Liver (tissue), 3 donors: ENCODE results near the gene CHN2.

Source experiments
- FOXA1 ChIP-seq: IDR thresholded peaks from 2 replicates; pipeline ENCODE4 v1.6.1; 2016; ENCODE audit warnings: antibody characterized with exemption
- NR2F2 ChIP-seq: IDR thresholded peaks from 2 replicates; pipeline ENCODE4 v1.6.1; 2016; ENCODE audit warnings: antibody characterized with exemption
- RAD21 ChIP-seq, 2 donors: IDR thresholded peaks; 2 replicates each; pipeline ENCODE4 v1.6.1; 2016; ENCODE audit warnings: antibody characterized with exemption in 2 of 2, mild to moderate bottlenecking in 2 of 2
- TAF1 ChIP-seq: conservative IDR thresholded peaks from 2 replicates; pipeline ENCODE4 v1.6.1; 2016; ENCODE audit warnings: antibody characterized with exemption, mild to moderate bottlenecking
- TF ChIP-seq, protein P1 (sequence below): fragments of 150-350 bp; IDR thresholded peaks from 2 replicates; pipeline ENCODE4 v1.5.1; 2017; ENCODE audit warnings: improper control_type of control experiment, low read depth, low read length; ENCODE audit not compliant: missing input control
- TF ChIP-seq, protein P2 (sequence below): IDR thresholded peaks from 2 replicates; pipeline ENCODE4 v1.6.1; 2016; ENCODE audit warnings: antibody characterized with exemption
- TF ChIP-seq, protein P3 (sequence below): IDR thresholded peaks from 2 replicates; pipeline ENCODE4 v1.6.1; 2016; ENCODE audit warnings: antibody characterized with exemption, mild to moderate bottlenecking
- TF ChIP-seq, protein P4 (sequence below): IDR thresholded peaks from 2 replicates; pipeline ENCODE4 v1.6.1; 2016; ENCODE audit warnings: antibody characterized with exemption
- donor health status: healthy.
- donor health status: healthy.

DNA sequence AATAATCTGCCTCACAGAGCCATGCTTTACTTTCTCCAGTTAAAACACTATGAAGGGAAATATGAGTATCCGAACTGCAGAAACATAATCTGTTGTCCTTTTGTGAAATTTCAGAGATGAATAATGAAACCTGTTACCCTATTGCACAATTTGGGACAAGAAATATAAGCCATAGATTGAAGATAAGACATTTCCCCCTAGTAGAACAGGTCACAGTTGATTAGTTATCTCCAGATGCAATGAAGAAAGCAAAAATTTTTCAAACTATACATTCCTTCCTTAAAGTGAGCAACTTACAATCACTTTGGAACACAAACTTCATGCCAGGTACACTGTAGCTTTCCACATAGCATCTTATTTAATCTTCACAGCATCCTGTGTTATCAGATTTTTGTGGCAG lies 2.3 kb upstream of the CHN2 start:
- TF ChIP-seq, protein P1, sequence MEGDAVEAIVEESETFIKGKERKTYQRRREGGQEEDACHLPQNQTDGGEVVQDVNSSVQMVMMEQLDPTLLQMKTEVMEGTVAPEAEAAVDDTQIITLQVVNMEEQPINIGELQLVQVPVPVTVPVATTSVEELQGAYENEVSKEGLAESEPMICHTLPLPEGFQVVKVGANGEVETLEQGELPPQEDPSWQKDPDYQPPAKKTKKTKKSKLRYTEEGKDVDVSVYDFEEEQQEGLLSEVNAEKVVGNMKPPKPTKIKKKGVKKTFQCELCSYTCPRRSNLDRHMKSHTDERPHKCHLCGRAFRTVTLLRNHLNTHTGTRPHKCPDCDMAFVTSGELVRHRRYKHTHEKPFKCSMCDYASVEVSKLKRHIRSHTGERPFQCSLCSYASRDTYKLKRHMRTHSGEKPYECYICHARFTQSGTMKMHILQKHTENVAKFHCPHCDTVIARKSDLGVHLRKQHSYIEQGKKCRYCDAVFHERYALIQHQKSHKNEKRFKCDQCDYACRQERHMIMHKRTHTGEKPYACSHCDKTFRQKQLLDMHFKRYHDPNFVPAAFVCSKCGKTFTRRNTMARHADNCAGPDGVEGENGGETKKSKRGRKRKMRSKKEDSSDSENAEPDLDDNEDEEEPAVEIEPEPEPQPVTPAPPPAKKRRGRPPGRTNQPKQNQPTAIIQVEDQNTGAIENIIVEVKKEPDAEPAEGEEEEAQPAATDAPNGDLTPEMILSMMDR, result no peak
- TF ChIP-seq FOXA1, result no peak
- TF ChIP-seq, protein P2, sequence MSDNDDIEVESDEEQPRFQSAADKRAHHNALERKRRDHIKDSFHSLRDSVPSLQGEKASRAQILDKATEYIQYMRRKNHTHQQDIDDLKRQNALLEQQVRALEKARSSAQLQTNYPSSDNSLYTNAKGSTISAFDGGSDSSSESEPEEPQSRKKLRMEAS, result no peak
- TF ChIP-seq, protein P3, sequence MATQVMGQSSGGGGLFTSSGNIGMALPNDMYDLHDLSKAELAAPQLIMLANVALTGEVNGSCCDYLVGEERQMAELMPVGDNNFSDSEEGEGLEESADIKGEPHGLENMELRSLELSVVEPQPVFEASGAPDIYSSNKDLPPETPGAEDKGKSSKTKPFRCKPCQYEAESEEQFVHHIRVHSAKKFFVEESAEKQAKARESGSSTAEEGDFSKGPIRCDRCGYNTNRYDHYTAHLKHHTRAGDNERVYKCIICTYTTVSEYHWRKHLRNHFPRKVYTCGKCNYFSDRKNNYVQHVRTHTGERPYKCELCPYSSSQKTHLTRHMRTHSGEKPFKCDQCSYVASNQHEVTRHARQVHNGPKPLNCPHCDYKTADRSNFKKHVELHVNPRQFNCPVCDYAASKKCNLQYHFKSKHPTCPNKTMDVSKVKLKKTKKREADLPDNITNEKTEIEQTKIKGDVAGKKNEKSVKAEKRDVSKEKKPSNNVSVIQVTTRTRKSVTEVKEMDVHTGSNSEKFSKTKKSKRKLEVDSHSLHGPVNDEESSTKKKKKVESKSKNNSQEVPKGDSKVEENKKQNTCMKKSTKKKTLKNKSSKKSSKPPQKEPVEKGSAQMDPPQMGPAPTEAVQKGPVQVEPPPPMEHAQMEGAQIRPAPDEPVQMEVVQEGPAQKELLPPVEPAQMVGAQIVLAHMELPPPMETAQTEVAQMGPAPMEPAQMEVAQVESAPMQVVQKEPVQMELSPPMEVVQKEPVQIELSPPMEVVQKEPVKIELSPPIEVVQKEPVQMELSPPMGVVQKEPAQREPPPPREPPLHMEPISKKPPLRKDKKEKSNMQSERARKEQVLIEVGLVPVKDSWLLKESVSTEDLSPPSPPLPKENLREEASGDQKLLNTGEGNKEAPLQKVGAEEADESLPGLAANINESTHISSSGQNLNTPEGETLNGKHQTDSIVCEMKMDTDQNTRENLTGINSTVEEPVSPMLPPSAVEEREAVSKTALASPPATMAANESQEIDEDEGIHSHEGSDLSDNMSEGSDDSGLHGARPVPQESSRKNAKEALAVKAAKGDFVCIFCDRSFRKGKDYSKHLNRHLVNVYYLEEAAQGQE, result no peak
- TF ChIP-seq RAD21 (IDR thresholded peaks at IDR 0.05), result no peak
- no peak for TF ChIP-seq TAF1
- TF ChIP-seq NR2F2, result no peak
- TF ChIP-seq, protein P4, sequence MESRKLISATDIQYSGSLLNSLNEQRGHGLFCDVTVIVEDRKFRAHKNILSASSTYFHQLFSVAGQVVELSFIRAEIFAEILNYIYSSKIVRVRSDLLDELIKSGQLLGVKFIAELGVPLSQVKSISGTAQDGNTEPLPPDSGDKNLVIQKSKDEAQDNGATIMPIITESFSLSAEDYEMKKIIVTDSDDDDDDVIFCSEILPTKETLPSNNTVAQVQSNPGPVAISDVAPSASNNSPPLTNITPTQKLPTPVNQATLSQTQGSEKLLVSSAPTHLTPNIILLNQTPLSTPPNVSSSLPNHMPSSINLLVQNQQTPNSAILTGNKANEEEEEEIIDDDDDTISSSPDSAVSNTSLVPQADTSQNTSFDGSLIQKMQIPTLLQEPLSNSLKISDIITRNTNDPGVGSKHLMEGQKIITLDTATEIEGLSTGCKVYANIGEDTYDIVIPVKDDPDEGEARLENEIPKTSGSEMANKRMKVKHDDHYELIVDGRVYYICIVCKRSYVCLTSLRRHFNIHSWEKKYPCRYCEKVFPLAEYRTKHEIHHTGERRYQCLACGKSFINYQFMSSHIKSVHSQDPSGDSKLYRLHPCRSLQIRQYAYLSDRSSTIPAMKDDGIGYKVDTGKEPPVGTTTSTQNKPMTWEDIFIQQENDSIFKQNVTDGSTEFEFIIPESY, result no peak
